Calu3 (cell line): Measurements from ENCODE around the gene SPAG5. TPM values are rescaled to one million over a fixed set of nuclear protein-coding genes. Genes with fewer than 3 reads are reported as not detected.
A peak's percentile ranks its signal among the peaks of the same experiment; 100 is the strongest.

Experiments
- BruUV-seq: library from RNA; stranded (reverse); fragments of 400-500 nt; replicated peaks from 2 replicates; lab custom pipeline; 2021; lab: Mats Ljungman, UMichigan
- CTCF ChIA-PET: fragments of 300-600 bp; sonication (Branson Sonifier 250); formaldehyde crosslinking; loops from one replicate; lab custom pipeline; 2022; ENCODE audit warnings: antibody characterized with exemption; lab: Charles Lee
- DNase-seq: peaks from one replicate; pipeline ENCODE4 v3.0.0; 2022
- H3K27ac Mint-ChIP-seq: one replicate; pipeline ENCODE4 v1.8.0; 2022; ENCODE audit warnings: mixed read lengths; ENCODE audit not compliant: unreplicated experiment
- H3K27me3 Mint-ChIP-seq: one replicate; pipeline ENCODE4 v1.8.0; 2022; ENCODE audit warnings: mixed read lengths; ENCODE audit not compliant: unreplicated experiment
- H3K36me3 Mint-ChIP-seq: one replicate; pipeline ENCODE4 v1.8.0; 2022; ENCODE audit warnings: mild to moderate bottlenecking, moderate library complexity, mixed read lengths; ENCODE audit not compliant: insufficient read depth, unreplicated experiment
- H3K4me1 Mint-ChIP-seq: one replicate; pipeline ENCODE4 v1.8.0; 2022; ENCODE audit warnings: mild to moderate bottlenecking, low read depth, mixed read lengths; ENCODE audit not compliant: unreplicated experiment
- H3K4me3 Mint-ChIP-seq: one replicate; pipeline ENCODE4 v1.8.0; 2022; ENCODE audit warnings: mild to moderate bottlenecking, low read depth, moderate library complexity, mixed read lengths; ENCODE audit not compliant: unreplicated experiment
- H3K9me3 Mint-ChIP-seq: one replicate; pipeline ENCODE4 v1.8.0; 2022; ENCODE audit warnings: low read depth, mixed read lengths; ENCODE audit not compliant: unreplicated experiment
- intact Hi-C: fragments of 100-400 bp; cut with micrococcal nuclease; formaldehyde crosslinking; loops from one replicate; pipeline ENCODE4 v1.10.0; 2022; ENCODE audit not compliant: unreplicated experiment
- total RNA-seq: library from RNA; stranded (reverse); gene quantifications from 2 replicates; pipeline ENCODE4 v1.2.3, GENCODE V29; 2022
- TF ChIP-seq, protein P1 (sequence below): fragments of 200-600 bp; IDR thresholded peaks from one replicate; pipeline ENCODE4 v1.8.0; 2022; ENCODE audit warnings: antibody characterized with exemption; ENCODE audit not compliant: unreplicated experiment

SPAG5 gene
- total RNA-seq, 1 experiment from 2014 or later, result 82.1 TPM

DNA sequence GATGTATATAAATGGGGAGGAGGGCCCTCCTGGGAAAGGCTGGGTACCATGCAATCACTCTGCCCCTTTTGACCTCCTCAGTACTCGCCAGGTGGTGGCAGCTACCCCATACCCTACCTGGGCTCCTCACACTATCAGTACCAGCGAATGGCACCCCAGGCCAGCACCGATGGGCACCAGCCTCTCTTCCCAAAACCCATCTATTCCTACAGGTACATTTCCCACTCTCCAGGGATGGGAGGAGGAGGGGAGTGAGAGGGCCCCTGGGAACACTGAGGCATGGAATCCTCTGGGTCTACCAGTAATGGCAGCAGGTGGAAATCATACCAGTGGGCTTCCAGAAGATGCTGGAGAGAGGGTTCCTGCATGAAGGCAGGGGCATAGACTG is 69.8 kb downstream of the SPAG5 start:
- TF ChIP-seq, protein P1, sequence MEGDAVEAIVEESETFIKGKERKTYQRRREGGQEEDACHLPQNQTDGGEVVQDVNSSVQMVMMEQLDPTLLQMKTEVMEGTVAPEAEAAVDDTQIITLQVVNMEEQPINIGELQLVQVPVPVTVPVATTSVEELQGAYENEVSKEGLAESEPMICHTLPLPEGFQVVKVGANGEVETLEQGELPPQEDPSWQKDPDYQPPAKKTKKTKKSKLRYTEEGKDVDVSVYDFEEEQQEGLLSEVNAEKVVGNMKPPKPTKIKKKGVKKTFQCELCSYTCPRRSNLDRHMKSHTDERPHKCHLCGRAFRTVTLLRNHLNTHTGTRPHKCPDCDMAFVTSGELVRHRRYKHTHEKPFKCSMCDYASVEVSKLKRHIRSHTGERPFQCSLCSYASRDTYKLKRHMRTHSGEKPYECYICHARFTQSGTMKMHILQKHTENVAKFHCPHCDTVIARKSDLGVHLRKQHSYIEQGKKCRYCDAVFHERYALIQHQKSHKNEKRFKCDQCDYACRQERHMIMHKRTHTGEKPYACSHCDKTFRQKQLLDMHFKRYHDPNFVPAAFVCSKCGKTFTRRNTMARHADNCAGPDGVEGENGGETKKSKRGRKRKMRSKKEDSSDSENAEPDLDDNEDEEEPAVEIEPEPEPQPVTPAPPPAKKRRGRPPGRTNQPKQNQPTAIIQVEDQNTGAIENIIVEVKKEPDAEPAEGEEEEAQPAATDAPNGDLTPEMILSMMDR, result no peak
- no peaks in the 10 kb centered on the region for H3K9me3 Mint-ChIP-seq
- H3K27ac Mint-ChIP-seq, result no peak overlapping the region
- no peak overlapping the region for H3K4me3 Mint-ChIP-seq
- H3K27me3 Mint-ChIP-seq, result peaks cover 36% of the 10 kb centered on the region
- no peak for DNase-seq
- H3K4me1 Mint-ChIP-seq, result peaks cover 17% of the 10 kb centered on the region
- peaks cover 4% of the 10 kb centered on the region for H3K36me3 Mint-ChIP-seq
- intact Hi-C loops, result no loop called here
- BruUV-seq, result no TSS peak
- CTCF ChIA-PET, result no interaction called here

DNA sequence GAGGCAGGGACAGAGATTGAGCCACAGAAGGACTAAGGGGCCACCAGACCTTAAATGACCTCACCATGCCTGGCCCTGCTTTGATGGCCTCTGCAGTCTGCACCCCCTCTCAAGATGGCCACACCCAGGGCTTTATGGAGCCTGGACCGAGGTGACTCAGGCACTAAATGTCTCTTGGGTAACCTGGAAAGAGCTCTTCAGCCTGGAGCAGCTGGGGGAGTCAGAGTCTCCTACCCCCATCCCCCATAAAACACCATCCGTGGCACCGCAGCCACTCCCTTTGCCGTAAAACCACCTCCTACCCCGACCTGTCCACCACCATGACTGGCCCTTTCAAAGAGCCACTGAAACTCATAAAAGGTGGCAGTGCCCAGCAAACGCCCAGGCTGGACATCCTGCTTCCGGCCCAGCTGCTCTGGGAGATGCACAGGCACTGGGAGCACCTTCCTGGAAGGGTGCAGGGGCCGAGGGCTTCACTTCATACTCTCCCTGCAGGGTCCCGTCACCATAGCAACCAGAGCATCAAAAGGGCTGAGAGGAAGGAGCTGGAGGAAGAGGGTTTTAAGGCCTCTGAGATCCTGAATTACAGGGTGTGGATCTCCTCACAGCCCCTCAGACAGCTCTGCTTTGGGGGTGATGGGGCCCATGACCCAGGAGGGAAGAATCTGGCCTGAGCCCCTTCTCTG is 70.4 kb downstream of the SPAG5 start:
- Mint-ChIP-seq H3K27me3 (peaks cover 34% of the 10 kb centered on the region), H3K9me3 (no peaks in the 10 kb centered on the region), H3K36me3 (peaks cover 4% of the 10 kb centered on the region), H3K4me3 (no peak overlapping the region), H3K27ac (no peak overlapping the region), H3K4me1 (peaks cover 14% of the 10 kb centered on the region)
- intact Hi-C loops, result no loop called here
- TF ChIP-seq, protein P1, result no peak
- CTCF ChIA-PET, result no interaction called here
- DNase-seq, result no peak
- no TSS peak for BruUV-seq

DNA sequence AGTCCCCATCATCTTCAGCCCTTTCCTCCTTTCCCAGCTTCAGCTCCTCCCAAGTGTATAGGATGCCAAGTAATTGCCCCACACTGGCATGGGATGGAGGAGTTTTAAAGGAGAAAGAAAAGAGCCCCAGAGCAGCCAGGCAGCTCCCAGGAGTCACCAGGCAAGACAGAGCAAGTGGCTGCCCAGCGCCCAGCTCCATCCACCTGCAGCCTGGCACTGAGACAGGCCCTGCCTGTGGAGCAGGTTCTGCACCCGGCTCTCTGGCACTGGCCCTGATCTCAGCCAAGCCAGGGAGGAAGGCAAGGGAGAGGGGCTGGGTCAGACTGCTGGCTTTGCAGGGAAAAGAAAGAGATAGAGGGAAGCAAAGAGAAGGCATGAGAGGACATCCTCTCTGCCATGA is 71.0 kb downstream of the SPAG5 start:
- Mint-ChIP-seq H3K9me3 (no peaks in the 10 kb centered on the region), H3K27me3 (peaks cover 32% of the 10 kb centered on the region), H3K27ac (no peak overlapping the region), H3K36me3 (peaks cover 4% of the 10 kb centered on the region), H3K4me1 (peaks cover 8% of the 10 kb centered on the region), H3K4me3 (no peak overlapping the region)
- BruUV-seq, result no TSS peak
- CTCF ChIA-PET, result interaction anchor here (0.6 kb wide), 1 partner anchor 25 kb away, joined by 3 read pairs; the partner anchor contains the start of gene UNC119
- TF ChIP-seq, protein P1, result no peak
- peak; percentile 65 for DNase-seq
- intact Hi-C loops, result no loop called here

Other genes starting within 250 kb of the SPAG5 start
- 82.7 and 85.9 TPM in 2 replicates for gene POLDIP2, start 241.5 kb downstream of the SPAG5 start, total RNA-seq
- gene SEBOX, start 233.8 kb downstream of the SPAG5 start, total RNA-seq, result not detected in 2 replicates
- gene VTN, start 228.7 kb downstream of the SPAG5 start, total RNA-seq, result 0.22 TPM in 1 of 2 replicates, not detected in the other
- gene SARM1, start 227.3 kb downstream of the SPAG5 start, total RNA-seq, result 7.1 and 8.1 TPM in 2 replicates
- gene SLC46A1, start 192.8 kb downstream of the SPAG5 start, total RNA-seq, result 13.3 and 17.0 TPM in 2 replicates
- gene SLC13A2, start 125.4 kb downstream of the SPAG5 start, total RNA-seq, result not detected in 2 replicates
- not detected in 2 replicates for gene FOXN1, start 92.7 kb downstream of the SPAG5 start, total RNA-seq
- gene UNC119, start 46.4 kb downstream of the SPAG5 start, total RNA-seq, result 13.0 and 14.6 TPM in 2 replicates
- gene PIGS, start 27.5 kb downstream of the SPAG5 start, total RNA-seq, result 50.9 and 59.2 TPM in 2 replicates
- 2.6 and 2.8 TPM in 2 replicates for gene ALDOC, start 22.1 kb downstream of the SPAG5 start, total RNA-seq
- 35.1 and 42.1 TPM in 2 replicates for gene RSKR, start 15.2 kb upstream of the SPAG5 start, total RNA-seq
- 158 and 160 TPM in 2 replicates for gene BLTP2, start 46.1 kb upstream of the SPAG5 start, total RNA-seq
- 58.0 and 75.1 TPM in 2 replicates for gene SDF2, start 62.9 kb upstream of the SPAG5 start, total RNA-seq
- 107 and 110 TPM in 2 replicates for gene SUPT6H, start 63.2 kb upstream of the SPAG5 start, total RNA-seq
- 4.2 and 4.3 TPM in 2 replicates for gene PROCA1, start 112.9 kb upstream of the SPAG5 start, total RNA-seq
- gene RAB34, start 118.8 kb upstream of the SPAG5 start, total RNA-seq, result 34.5 and 35.3 TPM in 2 replicates
- 1,148 and 1,217 TPM in 2 replicates for gene RPL23A, start 121.0 kb upstream of the SPAG5 start, total RNA-seq
- 44.9 and 49.3 TPM in 2 replicates for gene TLCD1, start 127.2 kb upstream of the SPAG5 start, total RNA-seq
- 10.8 and 11.4 TPM in 2 replicates for gene NEK8, start 129.8 kb upstream of the SPAG5 start, total RNA-seq
- gene TRAF4, start 145.0 kb upstream of the SPAG5 start, total RNA-seq, result 201 and 202 TPM in 2 replicates
- 37.7 and 42.1 TPM in 2 replicates for gene FAM222B, start 243.8 kb upstream of the SPAG5 start, total RNA-seq